GM19438 (cell line): ENCODE data around the gene TRA2B.

Experiments used
- ATAC-seq: cut with Tn5 transposase; IDR thresholded peaks from one replicate; pipeline ENCODE4 v1.9.1; 2021; ENCODE audit warnings: low read depth; ENCODE audit not compliant: unreplicated experiment

The TRA2B gene

DNA sequence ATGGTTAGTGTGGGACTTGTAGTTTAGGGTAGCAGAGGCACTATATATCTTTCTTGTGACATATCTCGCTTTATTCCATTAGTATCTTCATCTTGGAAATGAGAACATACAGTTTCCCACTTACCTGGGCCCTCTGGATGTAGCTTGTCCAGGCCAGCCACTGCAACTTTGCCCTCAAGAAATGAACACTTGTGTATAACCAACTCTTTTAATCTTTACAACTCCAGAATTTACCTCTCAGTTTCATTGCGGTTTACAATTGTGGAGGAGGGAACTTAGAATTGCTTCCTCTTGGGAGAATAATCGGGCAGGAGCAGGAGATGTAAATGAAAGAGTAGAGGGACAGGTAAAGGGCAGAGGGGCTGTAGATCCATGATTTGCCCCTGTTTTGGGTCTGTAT lies 18.4 kb upstream of the TRA2B start:
- no peak for ATAC-seq

DNA sequence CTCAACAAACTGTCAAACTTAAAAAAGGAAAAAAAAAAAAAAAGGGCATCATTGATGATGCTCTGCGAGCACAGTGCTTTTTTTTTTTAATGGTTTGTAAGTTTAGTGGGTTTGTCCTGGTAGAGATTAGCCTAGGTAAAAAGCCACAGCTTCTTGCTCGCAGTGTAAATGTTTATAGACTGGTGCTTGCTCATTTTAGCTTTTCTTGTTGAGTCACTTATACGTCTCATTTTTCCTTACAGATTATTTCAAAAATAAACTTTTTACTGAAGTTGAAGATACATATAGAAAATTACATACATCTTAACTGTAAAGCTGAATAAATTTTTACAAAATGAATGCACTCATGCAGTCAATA lies 16.5 kb upstream of the TRA2B start:
- ATAC-seq, result no peak

DNA sequence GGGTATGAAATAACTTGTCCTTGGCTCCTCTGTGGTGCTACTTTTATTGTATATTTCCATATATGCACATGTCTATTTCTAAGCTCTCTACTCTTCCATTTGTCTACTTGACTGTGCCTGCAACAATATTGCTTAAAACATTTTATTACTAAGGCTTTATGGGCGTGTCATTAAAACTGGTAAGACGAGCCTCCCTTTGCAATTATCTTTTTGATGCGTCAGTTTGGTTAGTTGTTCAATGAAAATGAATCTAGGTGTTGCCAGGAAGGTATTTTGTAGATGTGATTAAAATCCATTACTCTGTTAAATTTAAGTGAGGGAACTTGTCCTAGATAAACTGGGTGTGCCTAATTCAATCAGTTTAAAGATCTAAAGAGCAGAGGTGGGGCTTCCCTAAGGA lies 12.9 kb upstream of the TRA2B start:
- no peak for ATAC-seq

DNA sequence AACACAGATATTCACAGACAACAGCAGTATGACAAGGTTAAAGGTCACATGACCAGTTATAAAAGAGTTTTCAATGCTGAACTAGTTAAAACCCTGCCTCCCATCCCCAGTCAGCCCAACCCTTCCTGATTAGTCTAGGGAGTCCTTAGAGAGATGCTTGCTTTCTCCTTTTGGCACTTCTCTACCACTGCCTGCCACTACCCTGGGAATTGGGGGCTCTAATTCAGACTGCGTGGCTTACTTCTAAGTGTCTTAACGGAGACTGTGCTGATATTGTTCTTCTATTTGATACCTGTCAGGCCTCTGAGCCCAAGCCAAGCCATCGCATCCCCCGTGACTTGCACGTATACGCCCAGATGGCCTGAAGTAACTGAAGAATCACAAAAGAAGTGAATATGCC lies 11.7 kb upstream of the TRA2B start:
- ATAC-seq, result no peak

DNA sequence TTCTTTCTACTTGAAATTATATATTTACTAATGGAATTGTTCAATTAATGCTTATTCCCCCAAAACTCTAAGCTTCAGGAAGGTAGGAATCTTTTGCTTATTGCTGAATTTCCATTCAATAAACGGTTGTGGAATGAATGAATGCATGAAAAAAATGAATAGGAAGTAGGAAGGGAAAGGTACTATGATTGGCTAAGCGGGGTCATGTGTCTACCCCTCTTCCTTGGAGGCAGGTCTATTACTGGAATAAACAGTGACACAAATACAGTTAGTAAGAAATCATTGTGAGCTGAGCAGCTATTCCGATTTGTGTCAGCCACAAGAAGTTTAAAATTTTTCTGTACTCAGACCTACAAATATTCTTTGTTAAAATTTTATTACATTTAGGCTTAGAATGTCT lies 10.5 kb upstream of the TRA2B start:
- ATAC-seq, result no peak

DNA sequence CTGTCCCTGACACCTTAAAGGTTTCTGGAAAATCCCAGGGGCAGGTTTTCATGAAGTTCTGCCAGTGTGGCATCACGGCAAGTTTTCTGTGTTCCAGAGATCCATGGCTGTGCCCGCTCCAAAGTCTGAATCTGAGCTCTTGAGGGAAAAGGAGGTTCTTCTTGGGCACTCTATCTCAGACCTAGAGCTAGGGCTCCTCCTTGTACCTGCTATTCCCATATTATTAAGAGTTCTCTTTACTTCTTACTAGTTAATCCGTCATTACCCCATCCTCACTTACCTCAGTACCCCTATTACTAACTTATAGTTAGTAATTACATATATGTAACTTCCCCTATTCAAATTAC lies 5.9 kb upstream of the TRA2B start:
- peak; percentile 23 for ATAC-seq

DNA sequence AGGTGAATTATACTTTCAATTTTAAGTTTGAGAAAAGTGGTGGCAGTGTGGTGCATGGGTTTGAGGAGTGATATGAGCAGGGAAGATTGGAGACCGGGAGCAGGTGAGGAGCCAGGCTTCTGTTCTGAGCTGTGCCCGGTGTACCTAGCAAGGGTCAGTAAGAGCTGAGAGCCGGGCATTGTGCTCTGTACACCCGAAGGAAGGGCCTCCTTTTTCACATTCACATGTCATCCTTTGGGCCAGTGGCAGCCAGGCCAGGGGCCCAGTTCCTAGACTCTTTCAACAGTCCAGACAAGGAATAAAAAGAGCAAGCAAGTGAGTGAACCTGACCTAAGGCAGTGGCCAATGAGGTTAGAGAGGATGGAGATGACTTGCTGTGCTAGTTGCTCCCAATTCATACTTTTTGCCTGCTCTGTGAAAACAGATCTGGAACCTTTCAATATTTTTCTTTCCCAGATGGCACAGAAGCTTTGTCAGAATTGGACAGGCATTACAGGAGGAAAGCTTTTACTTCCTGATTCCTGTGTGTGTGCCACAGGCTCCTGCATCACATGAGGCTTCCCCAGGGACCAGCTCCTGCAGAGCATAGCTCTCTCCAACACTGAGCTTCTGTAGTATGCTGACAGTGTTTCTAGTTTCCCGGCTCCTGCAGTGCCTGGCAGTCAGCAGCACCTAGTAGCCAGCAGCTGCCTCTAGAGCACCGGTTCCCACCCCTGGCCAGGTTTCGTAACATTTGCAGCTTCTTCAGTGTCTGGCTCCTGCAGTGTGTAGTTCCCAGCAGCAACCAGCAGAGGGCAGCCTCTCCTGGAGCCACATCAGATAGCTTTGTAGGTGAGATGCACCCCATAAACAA lies 5.3 kb upstream of the TRA2B start:
- peak; percentile 91 for ATAC-seq

DNA sequence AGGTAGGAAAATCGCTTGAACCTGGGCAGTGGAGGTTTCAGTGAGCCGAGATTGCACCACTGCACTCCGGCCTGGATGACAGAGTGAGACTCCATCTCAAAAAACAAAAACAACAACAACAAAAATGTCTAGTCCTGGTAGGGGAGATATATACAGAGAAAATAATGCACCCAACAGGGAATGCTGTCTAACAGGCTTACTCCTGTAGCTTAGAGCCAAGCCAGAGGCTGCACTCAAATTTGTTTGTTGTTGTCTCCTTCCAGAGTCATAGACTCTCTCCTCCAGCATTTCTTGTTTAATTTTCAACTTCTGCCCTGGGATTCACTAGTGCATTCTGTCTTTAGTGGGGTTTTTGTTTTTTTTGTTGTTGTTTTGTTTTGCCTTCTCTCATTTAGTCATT lies 4.6 kb upstream of the TRA2B start:
- no peak for ATAC-seq

DNA sequence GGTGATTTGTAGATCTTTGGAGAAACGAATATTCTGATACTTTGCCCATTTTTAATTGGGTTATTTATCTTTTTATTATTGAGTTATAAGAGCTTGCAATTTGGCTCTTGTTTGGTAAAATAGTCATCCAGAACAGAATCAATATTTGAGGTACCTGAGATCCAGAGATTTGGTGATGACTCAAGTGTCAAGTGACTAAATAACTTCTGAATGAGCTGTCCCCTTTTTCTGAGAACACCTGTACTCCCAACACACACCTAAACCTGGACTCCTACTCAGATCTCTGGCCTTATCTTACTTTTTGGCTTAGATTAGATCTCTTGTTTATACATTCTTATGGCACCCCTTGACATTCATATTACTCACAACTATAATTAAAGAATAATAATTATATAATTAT lies 3.1 kb upstream of the TRA2B start:
- no peak for ATAC-seq

DNA sequence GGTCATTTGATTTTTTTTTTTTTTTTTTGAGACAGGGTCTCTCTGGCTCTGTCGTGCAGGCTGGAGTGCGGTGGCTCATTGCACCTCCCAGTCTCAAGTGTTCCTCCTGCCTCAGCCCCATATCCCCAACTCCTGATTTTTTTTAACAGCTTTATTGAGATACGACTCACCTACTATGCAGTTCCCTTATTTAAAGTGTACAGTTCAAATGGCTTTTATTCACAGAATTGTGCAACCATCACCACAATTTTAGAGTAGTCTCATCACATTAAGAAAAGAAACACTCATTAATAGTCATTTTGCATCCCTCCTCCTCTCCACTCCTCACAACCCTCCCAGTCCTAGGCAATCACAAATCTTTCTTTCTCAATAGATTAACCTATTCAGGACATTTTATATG lies 1.9 kb upstream of the TRA2B start:
- no peak for ATAC-seq

DNA sequence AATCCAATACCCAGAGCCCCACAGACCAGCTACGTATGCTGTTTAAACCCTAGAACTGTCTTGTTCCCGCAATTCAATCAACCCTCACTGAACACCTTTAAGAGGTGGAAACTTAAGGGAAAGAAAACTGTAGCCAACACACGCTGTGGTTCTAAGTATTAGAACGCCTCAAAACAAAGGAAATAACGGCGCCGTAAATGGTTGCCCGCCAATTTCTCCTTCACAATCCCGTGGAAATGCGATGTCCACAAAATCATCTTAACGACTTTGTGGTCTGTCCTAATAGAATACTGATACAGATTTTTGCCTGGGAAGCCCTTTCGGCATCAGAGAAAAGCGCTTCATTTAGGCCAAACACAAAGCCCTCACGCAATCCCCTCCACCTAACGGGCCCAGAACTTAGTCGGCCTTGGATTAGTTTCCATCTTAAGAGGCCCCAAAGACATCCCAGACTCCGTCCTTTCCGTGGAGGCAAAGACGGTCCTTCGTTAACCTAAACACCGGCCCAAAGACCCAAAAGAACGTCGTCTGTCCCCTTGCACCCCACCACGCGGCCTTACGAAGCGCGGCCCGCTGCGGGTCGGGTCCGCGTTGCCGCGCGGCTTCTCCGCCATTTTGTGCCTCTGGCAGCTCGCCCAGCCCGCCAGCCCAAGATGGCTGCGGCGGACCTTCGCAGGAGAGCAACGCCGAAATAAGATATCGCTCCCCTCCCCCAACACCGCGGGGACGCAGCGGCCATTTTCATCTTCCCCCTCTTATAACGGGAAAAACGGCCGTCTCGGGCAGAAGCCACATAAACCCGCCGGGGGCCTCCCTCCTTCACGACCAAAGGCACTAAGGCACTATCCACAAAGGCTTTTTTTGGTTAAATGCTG lies 763 bp downstream of the TRA2B start:
- peak; percentile 48 for ATAC-seq

DNA sequence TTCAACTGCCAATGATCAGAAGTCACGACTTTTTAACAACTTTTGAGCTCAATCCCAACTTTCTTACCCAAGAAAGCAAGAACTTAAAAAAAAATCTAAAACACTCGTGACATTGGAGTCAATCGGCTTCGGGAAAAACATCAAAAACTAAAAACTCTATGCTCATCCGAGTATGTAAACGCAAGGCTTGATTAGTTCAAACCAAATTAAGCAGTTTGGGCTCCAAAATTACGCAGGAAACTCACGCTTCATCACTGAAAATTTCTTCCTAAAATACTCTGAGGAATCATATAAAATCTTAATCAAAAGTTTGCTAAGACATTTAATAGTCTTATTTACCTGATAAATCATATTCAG lies 1.6 kb downstream of the TRA2B start:
- no peak for ATAC-seq

DNA sequence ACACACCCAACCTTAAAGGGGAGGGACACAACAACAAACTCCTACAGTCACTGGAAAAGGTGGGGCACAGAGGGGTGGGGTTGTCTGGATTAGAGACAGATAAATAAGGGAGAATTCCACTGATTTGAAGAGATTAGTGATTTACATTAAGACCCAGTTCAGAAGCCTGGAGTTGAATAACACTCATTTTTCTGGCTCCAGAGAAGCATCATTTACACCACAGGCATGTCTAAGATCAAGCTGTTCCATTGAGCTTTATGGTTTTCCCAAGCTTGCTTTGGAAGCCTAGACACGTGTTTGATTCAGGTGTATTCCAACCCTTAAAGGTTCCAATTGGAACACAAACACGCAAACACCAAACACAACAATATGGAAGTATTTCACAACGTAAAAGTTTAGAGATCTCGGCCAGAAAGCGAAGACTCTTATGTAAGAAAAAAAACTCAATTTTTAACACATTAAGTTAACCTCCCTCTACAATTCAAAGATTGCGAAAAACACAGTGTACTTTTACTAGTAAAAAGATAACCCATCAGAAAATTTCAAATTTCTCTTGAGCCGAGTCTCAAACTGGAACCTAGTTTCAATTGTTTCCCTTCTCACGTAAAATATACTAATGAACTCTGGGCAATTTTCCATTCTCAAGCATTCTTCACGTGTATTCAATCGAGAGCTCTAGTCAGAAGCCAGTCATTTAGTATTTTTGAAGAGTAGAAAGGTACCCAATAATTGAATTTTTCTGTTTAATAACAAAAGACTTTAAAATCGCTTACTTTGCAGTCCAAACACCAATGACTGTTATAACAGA lies 2.1 kb downstream of the TRA2B start:
- no peak for ATAC-seq

DNA sequence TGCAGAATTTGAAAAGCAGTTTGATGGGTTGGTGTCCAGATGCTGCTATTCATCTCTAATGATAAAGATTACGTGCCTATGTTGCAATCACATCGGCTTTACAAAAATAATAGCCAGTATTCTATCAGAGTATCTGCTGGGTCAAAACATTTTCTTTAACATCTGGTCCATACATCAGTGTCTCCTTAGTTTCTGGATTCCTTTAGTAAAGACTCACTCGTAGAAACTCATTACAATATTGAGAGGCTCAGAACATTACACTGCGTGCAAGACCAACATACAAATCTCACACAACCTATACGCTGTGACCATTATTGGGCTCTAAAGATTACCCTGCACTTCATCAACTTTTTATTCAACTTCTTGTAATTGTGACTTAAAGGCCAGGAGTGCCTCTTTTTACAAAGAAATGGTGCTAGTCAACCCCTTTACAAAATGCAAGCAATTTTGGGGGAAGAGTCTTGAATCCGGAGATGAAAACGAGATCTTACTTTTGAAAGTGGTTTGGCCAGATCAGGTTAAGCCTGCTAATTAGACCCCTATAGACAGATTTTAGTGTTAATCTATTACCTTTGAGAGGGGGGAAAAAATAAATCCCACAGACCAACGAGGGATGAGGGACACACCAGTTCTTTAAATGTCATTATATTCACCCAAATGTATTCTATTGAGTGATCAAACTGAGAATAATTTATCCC lies 2.9 kb downstream of the TRA2B start:
- ATAC-seq, result no peak

DNA sequence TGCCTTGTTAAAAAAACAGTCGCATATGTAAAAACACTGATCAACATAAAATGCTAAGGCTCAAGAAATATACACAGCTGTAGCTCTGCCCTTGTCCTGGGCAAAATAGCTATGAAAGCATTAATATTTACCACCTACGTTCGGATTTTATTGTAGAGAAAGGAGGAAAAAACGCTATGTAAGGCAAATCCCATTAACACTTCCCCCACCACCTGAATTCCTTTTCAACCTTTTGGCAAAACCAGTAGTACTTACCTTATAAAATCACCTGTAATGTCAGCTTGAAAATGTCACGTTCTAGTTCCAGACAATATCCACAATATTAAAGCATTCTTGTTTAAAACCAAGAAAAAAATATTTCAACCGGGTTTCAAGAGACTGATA lies 3.6 kb downstream of the TRA2B start:
- ATAC-seq, result no peak

DNA sequence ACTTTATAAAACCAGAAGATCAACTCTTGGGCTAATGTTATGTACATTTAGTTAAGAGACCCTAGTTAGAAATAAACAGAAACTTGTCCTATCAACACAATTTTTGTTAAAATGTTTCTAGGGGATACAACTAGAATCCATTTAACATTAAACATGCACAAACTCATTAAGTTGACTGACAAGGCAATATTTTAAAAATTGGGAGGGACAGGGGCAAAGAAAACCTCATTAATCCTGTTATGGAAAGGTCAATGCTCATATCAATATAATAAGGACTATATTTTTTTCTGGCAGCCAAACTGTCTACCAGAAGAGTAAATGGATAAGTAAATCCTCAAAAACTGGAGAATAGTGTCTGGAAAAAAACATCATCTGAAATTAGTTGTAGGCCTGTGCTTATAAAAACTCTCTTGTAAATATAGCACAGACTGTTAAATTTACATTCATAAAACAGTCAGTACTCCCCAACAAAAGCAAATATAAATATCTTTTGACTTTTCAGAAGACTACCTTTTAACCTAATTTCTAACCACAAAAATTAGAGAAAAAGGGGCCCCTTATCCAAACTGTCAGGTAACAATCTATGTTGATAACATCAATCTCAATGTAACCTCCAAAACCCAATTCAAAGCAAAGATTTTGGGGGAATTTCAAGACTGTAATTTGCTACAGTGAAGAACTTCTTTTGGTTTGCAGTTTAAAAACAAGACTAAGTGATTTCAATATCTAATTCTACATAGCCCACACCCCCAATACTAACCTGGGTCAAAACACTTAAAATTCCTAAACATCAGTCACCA lies 4.2 kb downstream of the TRA2B start:
- no peak for ATAC-seq

DNA sequence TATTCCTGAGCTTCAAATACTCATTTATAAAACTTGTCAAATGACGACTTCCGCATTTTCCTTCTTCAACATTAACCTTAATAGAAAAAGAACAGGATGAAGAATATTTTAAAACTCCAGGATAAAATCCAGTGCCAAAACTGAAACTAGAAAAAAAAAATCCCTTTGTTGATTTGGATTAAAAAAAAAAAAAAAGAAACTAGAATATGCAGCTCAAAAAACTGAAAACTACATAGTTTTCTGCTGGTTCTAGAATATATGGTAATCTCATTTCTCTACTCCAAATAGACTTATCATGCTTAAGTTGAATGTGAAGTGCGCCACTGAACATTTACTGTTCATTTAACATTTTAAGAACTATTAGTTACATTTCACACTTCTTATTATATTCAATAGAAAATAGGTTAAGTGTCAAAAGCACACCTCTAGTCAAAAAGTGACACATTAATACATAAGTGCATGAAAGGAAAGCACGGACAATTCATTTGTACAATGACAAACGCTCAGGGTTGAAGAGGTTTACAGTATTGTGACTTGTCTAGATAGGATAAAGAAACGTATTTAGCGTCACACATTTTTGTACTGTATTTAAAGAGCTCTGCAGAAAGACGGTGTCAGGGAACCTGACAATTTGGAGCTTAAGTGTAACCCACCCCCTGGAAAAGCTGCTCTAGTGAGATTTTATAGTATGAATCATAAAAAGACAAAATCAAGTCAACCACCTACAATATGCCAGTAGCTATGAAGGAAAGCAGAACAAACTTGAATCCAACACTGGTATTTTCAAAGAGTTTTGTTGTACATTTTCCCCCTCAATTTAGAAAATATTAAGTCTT lies 5.8 kb downstream of the TRA2B start:
- no peak for ATAC-seq

DNA sequence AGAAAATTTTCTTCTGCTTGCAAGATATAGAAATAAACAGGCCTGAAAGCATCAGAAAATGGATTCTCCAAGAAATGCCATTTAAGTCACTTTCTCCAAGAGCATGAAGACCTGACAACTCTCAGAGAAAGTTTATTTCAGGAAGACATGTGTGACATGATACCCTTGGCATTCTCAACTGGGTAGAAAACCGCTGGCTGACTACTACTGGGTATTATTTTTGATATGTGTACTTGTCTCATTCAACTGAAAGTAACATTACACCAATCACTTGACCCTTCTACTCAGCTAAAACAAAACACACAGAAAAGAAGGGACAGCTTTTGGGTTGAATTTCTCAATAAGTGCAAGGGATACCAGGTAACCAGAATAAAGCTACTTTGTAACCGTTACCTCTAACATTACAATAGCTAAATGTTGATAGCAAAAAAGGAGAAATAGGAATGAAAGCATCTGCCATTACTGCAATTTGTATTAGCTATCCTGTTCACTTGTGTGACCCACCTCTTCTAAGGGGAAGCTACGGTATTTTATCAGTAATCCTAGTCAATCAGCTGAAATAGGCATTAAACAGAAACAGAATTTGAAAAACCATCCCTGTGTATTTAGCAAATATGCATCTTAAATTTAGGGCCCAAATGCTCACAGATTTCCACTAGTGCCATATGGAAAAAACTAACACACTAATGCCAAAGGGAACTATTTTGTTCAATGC lies 7.3 kb downstream of the TRA2B start:
- ATAC-seq, result no peak
